NCI-H345 (cell line): ENCODE measurements around the gene ATF5.
"Not testable (repeated sequence)": the region's sequence is repeated elsewhere in the genome, so short reads cannot be mapped to it uniquely, and the experiment has no call there.

Experiments
- DNase-seq: peaks from one replicate; lab custom pipeline; 2025; lab: John Stamatoyannopoulos, UW

The ATF5 gene

GRCh38 chr19:49923055-49924003 lies 5.7 kb upstream of the ATF5 start:
- no peak for DNase-seq

DNA sequence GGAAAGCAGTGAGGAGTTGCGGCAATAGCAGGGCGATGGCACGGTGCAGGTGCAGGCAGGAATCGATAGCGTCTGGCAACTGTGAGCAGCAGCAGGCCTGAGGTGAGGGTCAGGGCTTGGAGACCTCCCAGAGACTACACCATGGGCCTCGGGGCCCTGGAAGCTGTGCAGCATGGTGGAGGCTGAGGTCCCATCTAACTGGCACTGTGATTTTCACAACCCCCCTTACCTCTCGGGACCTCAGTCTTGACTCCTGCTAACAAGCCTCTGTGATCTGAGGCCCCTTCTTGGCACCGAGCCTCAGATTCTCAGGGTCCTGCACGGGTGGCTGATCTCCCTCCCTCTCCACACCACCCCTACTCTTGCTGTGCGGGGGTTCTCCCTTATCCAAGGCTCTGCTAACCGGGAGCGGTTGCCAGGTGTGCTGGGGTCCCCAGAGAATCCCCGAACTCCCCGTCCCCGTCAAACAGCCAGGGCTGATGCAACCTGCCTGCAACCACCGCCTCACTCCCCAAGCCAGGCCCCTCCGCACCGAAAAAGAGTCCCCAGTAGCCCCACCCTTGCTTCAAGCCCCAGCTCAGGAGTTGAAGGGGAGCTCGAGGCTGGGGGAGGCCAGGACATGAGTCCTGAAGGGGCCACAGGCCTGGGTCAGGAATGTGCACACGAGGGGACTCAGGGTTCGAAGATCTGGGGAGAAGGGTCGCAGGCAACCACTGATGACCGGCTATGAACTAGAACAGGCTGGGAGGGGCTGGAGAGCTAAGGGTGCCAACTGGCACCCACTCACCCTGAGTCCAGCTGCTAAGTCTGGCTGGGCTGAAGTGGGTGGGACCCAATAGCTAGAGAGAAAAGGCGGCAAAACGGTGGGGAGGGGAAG lies 4.8 kb upstream of the ATF5 start:
- DNase-seq, result no peak

DNA sequence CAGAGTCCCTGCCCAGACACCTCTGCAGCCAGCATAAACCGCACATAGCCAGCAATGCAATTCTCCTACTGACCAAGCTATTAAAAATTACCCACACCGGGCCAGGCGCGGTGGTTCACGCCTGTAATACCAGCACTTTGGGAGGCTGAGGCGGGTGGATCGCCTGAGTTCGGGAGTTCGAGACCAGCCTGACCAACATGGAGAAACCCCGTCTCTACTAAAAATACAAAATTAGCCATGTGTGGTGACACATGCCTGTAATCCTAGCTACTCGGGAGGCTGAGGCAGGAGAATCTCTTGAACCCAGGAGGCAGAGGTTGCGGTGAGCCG lies 4.2 kb upstream of the ATF5 start:
- DNase-seq, result not testable (repeated sequence)

GRCh38 chr19:49925486-49925885 lies 3.5 kb upstream of the ATF5 start:
- DNase-seq, result no peak

DNA sequence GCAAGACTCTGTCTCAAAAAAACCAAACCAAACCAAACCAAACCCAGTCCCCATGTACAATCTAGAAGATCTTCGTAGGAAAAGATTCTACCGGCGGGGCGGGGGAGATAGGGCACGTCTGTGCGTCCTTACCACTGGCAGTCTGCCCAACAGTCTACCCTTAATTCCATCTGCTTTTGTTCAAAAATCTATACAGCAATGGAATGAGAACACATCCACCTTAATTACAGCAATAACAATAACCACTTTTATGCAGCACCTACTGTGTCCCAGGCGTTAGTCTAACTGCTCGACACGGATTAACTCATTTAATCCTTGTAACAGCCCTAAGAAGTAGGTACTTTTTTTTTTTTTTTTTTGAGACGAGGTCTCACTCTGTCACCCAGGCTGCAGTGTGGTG lies 2.5 kb upstream of the ATF5 start:
- DNase-seq, result no peak

DNA sequence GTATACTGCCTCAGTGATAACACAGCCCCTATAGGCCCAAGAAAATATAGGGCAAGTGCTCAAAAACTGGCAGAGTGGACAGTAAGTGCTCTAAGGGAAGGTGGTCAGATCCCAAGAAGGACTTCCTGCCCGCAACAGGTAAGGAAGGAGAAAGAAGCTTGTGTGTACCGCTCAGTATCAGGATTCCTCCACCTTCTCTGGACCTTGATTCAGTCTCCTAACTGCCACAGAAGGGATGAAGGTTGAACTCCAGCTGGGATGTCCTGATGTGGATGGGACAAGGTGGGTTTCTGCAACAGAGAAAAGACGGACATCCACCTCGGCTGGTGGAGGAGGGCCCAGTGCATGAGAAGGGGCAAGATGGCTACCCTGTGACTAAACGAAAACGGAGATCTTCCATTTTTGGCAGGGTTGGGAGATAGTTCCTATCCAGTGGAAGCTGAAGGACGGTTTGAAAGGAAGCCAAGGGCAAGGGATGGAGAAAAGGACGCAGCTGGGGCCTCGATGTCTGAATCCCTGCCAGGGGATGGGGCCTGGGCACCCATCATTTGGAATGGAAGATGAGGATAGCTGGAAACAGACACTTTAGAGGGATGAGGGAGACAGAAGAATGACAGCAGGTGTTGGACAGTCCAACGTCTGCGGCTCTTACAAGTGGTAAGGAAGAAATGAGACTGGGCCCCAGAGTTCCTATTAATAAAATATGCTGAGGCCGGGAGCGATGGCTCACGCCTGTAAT lies 1.3 kb upstream of the ATF5 start:
- DNase-seq, result no peak

DNA sequence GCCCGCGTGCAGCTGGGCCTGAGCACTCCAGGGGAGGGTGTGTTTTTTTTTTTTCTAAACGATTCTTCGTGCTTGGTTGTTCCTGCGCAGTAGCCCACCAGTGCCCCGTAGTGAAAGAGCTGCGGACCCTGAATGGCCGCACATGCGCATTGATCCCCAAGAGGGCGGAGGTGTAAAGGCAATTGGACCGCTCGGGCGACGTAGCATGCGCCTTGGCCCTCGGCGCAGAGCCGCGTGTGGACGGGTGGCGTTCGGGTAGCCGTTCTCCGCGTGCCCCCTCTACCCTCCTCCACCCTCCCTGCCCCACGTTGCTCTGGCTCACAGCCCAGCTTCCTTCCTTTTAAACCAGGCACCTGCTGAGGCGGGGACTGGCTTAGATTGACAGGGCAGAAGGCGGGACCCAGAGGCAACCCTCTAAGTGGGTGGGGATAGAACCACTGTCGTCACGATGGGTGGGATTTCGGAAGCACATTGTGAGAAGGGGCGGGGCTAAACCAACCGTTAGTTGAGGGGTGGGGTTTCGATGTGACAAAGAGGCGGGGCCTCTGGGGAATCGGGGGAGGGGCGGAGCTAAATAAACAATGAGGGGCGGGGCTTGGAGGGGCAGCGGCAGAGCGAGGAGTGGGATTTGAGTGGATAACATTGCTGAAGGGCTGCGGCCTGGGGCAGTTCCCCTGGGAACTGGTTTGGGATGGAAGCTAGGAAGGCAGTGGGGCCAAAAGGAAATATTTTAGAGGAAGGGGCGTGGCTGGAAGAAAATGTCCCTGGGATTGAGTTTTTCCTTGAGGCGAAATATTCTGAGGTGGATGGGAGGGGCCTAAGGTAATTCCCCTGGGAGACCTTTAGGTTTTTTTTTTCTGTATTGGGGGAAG lies 842 bp downstream of the ATF5 start:
- peak; percentile 88 for DNase-seq

DNA sequence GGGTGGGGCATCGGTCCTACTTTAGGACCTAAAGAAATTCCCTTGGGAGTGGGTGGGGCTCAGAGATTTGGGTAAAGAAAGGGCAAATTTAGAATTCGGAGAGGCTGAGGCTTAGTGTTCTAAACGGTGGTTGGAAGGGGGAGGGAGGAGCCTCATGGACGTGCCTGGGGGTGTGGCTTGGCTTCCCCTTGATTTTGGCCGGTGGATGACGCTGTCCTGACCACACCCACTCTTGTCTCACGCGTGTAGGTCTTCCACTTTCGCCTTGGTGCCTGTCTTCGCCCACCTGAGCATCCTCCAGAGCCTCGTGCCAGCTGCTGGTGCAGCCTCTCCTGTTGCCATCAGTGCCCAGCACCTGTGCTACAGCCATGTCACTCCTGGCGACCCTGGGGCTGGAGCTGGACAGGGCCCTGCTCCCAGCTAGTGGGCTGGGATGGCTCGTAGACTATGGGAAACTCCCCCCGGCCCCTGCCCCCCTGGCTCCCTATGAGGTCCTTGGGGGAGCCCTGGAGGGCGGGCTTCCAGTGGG lies 1.5 kb downstream of the ATF5 start:
- DNase-seq, result no peak

GRCh38 chr19:49931293-49932040 lies 2.5 kb downstream of the ATF5 start:
- DNase-seq, result no peak

- no peak for DNase-seq
Measured at GRCh38 chr19:49932041-49932451, 3.0 kb downstream of the ATF5 start.

GRCh38 chr19:49932731-49933131 lies 3.7 kb downstream of the ATF5 start:
- no peak for DNase-seq

DNA sequence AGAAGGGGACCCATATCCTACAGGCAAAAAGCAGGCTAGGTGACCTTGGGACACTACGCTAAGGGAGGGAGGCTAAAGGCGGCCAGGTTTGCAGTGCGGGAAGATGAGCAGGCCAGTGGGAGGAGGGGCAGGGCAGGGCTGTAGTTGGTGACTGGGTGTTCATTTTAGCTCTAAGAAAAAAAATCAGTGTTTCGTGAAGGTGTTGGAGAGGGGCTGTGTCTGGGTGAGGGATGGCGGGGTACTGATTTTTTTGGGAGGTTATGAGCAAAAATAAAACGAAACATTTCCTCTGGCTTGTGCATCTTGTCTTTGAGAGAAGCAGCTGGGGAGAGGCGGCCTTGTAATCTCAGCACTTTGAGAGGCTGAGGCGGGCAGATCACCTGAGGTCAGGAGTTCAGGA lies 4.6 kb downstream of the ATF5 start:
- DNase-seq, result no peak

GRCh38 chr19:49936549-49936948 lies 7.5 kb downstream of the ATF5 start:
- no peak for DNase-seq

DNA sequence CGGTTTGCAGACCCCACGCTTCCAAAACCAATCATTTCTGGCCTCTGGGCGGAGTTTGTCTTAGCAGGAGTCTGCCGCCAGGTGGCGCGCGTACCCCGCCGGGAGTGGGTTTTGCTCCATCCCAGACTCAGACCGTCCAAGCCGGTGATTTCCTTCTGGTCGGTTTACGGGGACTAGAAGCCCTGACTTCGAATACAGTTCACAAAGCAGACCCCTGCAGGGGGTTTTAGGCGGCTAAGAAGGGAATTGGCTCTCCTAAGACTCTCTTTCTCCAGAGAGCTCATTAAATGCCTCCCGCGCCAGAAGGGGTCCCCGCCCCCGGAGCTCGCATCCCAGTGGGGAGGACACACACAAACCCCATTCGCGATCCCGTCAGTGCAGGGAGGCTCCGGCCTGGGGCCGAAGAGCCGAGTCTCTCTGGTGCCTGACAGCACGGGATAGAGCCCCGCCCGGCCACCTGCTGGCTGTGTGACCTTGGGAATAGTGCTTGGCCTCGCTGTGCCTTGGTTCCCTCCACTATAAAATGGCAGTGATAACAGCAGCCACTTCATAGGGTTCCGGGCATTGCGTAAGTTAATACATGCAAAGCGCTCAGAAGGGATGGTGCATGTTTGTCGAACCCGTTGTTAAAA lies 8.9 kb downstream of the ATF5 start:
- DNase-seq, result peak; percentile 49

- no peak for DNase-seq
Measured at GRCh38 chr19:49938662-49939061, 9.7 kb downstream of the ATF5 start.

GRCh38 chr19:49939721-49940481 lies 10.9 kb downstream of the ATF5 start:
- no peak for DNase-seq

DNA sequence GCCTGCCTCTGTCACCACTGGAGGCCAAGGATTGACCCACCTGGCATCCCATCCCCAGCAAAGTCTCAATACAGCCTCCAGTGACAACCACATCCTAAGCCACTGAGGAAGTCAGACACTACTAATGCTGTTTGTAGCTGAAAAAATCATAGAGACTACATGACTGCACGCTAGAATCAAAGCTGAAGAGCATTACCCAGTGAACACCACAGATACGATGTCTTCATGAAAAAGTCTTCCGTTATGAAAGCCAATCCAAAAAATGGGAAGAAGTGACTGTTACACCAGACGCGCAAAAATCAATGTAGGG lies 11.4 kb downstream of the ATF5 start:
- no peak for DNase-seq

DNA sequence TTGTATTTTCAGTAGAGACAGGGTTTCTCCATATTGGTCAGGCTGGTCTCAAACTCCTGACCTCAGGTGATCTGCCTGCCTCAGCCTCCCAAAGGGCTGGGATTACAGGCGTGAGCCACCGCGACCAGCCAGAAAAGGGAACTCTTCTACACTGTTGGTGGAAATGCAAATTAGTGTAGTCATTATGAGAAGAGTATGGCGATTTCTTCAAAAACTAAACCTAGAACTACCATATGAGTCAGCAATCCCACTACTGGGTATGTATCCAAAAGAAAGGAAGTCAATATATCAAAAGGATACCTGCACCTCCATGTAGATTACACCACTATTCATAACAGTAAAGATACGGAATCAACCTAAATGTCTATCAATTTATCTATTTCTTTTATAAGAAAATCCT lies 15.6 kb downstream of the ATF5 start:
- not testable (repeated sequence) for DNase-seq

- DNase-seq, result no peak
Measured at GRCh38 chr19:49946415-49946814, 17.4 kb downstream of the ATF5 start.
